ENCODE results near the gene LORICRIN.

Gene LORICRIN

GRCh38 chr1:153253693-153254092 lies 5.8 kb upstream of the LORICRIN start:
- no peak for DNase-seq (ENCODE audit: low read depth)
- no peak for TF ChIP-seq CTCF (conservative IDR thresholded peaks at IDR 0.05; ENCODE audit: low read depth, low read length)
- H3K4me3 ChIP-seq (ENCODE audit: low read depth, low read length) = no peak overlapping the region

GRCh38 chr1:153260585-153261280 lies 1.2 kb downstream of the LORICRIN start:
- TF ChIP-seq CTCF (conservative IDR thresholded peaks at IDR 0.05; ENCODE audit: low read depth, low read length) = no peak
- no peak overlapping the region for H3K4me3 ChIP-seq (ENCODE audit: low read depth, low read length)
- DNase-seq (ENCODE audit: low read depth) = no peak

- peak overlapping the region; percentile 11 for H3K4me3 ChIP-seq (ENCODE audit: low read depth, low read length)
- DNase-seq (ENCODE audit: low read depth) = peak; percentile 7
- TF ChIP-seq CTCF (conservative IDR thresholded peaks at IDR 0.05; ENCODE audit: low read depth, low read length) = no peak
Measured at GRCh38 chr1:153261281-153262069, 2.0 kb downstream of the LORICRIN start.

- H3K4me3 ChIP-seq (ENCODE audit: low read depth, low read length) = no peak overlapping the region
- no peak for DNase-seq (ENCODE audit: low read depth)
- TF ChIP-seq CTCF (conservative IDR thresholded peaks at IDR 0.05; ENCODE audit: low read depth, low read length) = no peak
Measured at GRCh38 chr1:153262070-153262366, 2.5 kb downstream of the LORICRIN start.

- no peak overlapping the region for H3K4me3 ChIP-seq (ENCODE audit: low read depth, low read length)
- no peak for DNase-seq (ENCODE audit: low read depth)
- TF ChIP-seq CTCF (conservative IDR thresholded peaks at IDR 0.05; ENCODE audit: low read depth, low read length) = no peak
Measured at GRCh38 chr1:153262462-153263157, 3.1 kb downstream of the LORICRIN start.

- DNase-seq (ENCODE audit: low read depth) = no peak
- no peak for TF ChIP-seq CTCF (conservative IDR thresholded peaks at IDR 0.05; ENCODE audit: low read depth, low read length)
- H3K4me3 ChIP-seq (ENCODE audit: low read depth, low read length) = no peak overlapping the region
Measured at GRCh38 chr1:153265457-153265856, 6.0 kb downstream of the LORICRIN start.

Data from choroid plexus epithelial cell (primary cell).